OCI-LY1 (cell line): ENCODE data around the gene VAPB.

Source experiments
- H2AFZ ChIP-seq: fragments of 200-600 bp; sonication (generic), shearing (Covaris generic); 2 replicates; pipeline ENCODE4 v1.6.0; 2014; ENCODE audit warnings: antibody characterized with exemption, mild to moderate bottlenecking, low read length
- H3F3A ChIP-seq: fragments of 200-600 bp; sonication (generic), shearing (Covaris generic); 2 replicates; pipeline ENCODE4 v1.6.0; 2014; ENCODE audit warnings: mild to moderate bottlenecking, antibody characterized with exemption, low read length, moderate library complexity; ENCODE audit not compliant: insufficient read depth
- H3K27ac ChIP-seq: fragments of 200-600 bp; sonication (generic); 2 replicates; pipeline ENCODE4 v1.5.1; 2014; ENCODE audit warnings: low read length, mixed run types, mild to moderate bottlenecking, low read depth; ENCODE audit not compliant: poor library complexity, severe bottlenecking
- H3K27me3 ChIP-seq: fragments of 200-600 bp; sonication (generic); 2 replicates; pipeline ENCODE4 v1.6.0; 2014; ENCODE audit warnings: antibody characterized with exemption, mild to moderate bottlenecking, low read length, moderate library complexity; ENCODE audit not compliant: insufficient read depth
- H3K36me3 ChIP-seq: fragments of 200-600 bp; sonication (generic); 2 replicates; pipeline ENCODE4 v1.6.1; 2014; ENCODE audit warnings: mild to moderate bottlenecking, antibody characterized with exemption, low read length, moderate library complexity, mixed read lengths; ENCODE audit not compliant: insufficient read depth
- H3K4me1 ChIP-seq: fragments of 200-600 bp; sonication (generic); 2 replicates; pipeline ENCODE4 v1.5.1; 2014; ENCODE audit warnings: mild to moderate bottlenecking, low read length, moderate library complexity; ENCODE audit not compliant: insufficient read depth, severe bottlenecking
- H3K4me2 ChIP-seq: fragments of 200-600 bp; sonication (generic), shearing (Covaris generic); 2 replicates; pipeline ENCODE4 v1.6.1; 2014; ENCODE audit warnings: low read length
- H3K4me3 ChIP-seq: fragments of 200-600 bp; sonication (generic); 2 replicates; pipeline ENCODE4 v1.5.1; 2014; ENCODE audit warnings: low read length, low read depth, mild to moderate bottlenecking, mixed read lengths; ENCODE audit not compliant: poor library complexity, severe bottlenecking
- H3K79me2 ChIP-seq: fragments of 200-600 bp; shearing (Covaris generic); 2 replicates; pipeline ENCODE4 v1.6.1; 2016; ENCODE audit warnings: mixed run types, low read length, mixed read lengths; ENCODE audit not compliant: insufficient read depth
- H3K9ac ChIP-seq: fragments of 200-600 bp; sonication (generic), shearing (Covaris generic); 2 replicates; pipeline ENCODE4 v1.6.1; 2014; ENCODE audit warnings: mild to moderate bottlenecking, low read length, mixed read lengths
- H3K9me2 ChIP-seq: fragments of 200-600 bp; sonication (generic), shearing (Covaris generic); 2 replicates; pipeline ENCODE4 v1.6.1; 2014; ENCODE audit warnings: low read depth, mild to moderate bottlenecking, low read length, mixed read lengths
- H3K9me3 ChIP-seq: fragments of 200-600 bp; shearing (Covaris generic); 2 replicates; pipeline ENCODE4 v1.6.1; 2014; ENCODE audit warnings: low read length, mixed read lengths
- H4K20me1 ChIP-seq: fragments of 200-600 bp; sonication (generic), shearing (Covaris generic); 2 replicates; pipeline ENCODE4 v1.6.0; 2016; ENCODE audit warnings: mild to moderate bottlenecking, low read length; ENCODE audit not compliant: insufficient read depth
- EZH2 ChIP-seq: fragments of 200-600 bp; sonication (generic), shearing (Covaris generic); IDR thresholded peaks from 2 replicates; pipeline ENCODE4 v1.8.0; 2017; ENCODE audit warnings: borderline replicate concordance, mixed run types, mild to moderate bottlenecking, antibody characterized with exemption, low read length, moderate library complexity, mixed read lengths
- TF ChIP-seq, protein P1 (sequence below): fragments of 200-600 bp; sonication (generic), shearing (Covaris generic); IDR thresholded peaks from 2 replicates; pipeline ENCODE4 v1.5.1; 2017; ENCODE audit warnings: mild to moderate bottlenecking, antibody characterized with exemption, low read length, moderate library complexity, mixed read lengths

Gene VAPB

DNA sequence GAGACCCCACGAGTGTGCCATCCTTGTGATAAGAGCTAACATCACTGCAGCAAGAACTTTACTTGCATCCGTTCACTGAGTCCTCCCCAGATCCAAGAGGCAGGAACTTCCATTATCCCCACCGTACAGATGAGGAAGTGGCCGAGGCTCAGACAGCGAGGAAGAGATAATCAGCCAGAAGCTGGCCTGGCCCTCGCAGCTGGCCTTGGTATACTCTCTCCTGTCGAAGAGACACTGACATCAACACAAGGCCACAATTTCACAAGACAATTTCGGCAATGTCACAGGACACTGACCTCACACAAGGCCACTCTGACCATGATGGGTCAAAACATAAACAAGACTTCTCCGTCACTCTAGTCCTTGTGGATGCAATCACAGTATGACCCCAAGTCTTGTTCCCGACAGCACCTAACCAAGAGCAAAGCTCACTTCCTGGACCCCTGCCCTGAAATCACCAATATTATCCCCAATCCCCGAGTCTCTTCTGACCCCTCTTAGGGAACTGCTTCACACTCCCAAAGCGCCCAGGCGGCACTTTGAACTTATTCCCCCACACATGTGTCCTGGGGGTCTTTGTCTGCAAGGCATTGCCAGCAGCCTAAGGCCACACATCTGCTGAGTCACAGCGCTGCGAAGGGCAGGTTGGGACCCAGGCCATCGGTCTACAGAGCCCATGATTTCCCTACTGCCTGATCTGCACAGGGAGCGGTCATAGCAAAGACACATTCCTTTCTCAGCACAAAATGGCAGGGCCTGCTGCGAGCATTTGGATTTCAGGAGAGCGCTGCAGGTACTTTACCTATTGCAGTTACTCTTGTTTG lies 14.8 kb upstream of the VAPB start:
- no peak overlapping the region for H3K4me2 ChIP-seq
- H3K27me3 ChIP-seq, result no peaks in the 10 kb centered on the region
- no peak overlapping the region for H3K4me3 ChIP-seq

DNA sequence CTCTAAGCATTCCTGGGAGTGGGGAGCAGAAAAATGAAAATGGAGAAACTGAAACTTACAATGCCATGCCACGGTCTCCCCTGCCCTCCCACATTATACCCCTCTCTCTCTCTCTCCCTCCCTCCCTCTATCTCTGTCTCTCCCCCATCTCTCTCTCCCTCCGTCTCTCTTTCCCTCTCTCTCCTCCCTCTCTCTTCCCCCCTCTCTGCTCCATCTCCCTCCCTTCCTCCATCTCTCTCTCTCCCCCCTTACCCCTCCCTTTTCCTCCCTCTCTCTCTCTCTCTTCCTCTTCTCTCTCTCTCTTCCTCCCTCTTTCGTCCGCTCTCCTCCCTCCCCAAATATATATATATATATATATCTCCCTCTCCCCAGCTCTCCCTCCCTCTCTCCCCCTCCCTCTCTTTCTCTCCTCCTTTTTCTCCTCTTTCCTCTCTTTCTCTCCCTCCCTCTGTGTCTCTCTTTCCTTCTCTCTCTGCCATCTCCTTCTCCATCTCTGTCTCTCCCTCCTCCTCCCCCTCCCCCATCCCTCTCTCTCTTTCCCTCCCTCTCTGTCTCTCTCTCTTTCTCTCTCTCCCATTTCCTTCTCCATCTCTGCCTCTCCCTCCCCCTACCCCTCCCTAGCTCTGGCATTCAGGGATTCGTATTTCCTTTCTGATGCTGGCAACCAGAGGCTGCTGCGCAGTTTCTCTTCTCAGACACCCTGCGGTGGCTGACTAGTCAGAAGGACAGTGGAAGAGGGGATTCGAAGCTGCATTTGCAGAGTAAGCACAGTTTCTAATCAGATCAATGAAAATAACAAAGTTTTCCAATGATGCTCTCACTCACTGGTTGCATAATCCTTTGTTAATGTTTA lies 13.9 kb upstream of the VAPB start:
- no peaks in the 10 kb centered on the region for H3F3A ChIP-seq
- no peak overlapping the region for H3K4me3 ChIP-seq
- no peaks in the 10 kb centered on the region for H4K20me1 ChIP-seq
- H3K4me1 ChIP-seq, result no peaks in the 10 kb centered on the region
- no peak overlapping the region for H3K9ac ChIP-seq
- H3K9me3 ChIP-seq, result no peaks in the 10 kb centered on the region
- no peaks in the 10 kb centered on the region for H3K9me2 ChIP-seq
- H3K27me3 ChIP-seq, result no peaks in the 10 kb centered on the region
- no peak overlapping the region for H3K27ac ChIP-seq
- H3K4me2 ChIP-seq, result no peak overlapping the region
- no peaks in the 10 kb centered on the region for H3K36me3 ChIP-seq
- H3K79me2 ChIP-seq, result no peaks in the 10 kb centered on the region
- H2AFZ ChIP-seq, result no peak overlapping the region
- TF ChIP-seq, protein P1, sequence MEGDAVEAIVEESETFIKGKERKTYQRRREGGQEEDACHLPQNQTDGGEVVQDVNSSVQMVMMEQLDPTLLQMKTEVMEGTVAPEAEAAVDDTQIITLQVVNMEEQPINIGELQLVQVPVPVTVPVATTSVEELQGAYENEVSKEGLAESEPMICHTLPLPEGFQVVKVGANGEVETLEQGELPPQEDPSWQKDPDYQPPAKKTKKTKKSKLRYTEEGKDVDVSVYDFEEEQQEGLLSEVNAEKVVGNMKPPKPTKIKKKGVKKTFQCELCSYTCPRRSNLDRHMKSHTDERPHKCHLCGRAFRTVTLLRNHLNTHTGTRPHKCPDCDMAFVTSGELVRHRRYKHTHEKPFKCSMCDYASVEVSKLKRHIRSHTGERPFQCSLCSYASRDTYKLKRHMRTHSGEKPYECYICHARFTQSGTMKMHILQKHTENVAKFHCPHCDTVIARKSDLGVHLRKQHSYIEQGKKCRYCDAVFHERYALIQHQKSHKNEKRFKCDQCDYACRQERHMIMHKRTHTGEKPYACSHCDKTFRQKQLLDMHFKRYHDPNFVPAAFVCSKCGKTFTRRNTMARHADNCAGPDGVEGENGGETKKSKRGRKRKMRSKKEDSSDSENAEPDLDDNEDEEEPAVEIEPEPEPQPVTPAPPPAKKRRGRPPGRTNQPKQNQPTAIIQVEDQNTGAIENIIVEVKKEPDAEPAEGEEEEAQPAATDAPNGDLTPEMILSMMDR, result no peak
- no peak for TF ChIP-seq EZH2

More for the DNA sequence above, 14.8 kb upstream of the VAPB start:
- H4K20me1 ChIP-seq, result no peaks in the 10 kb centered on the region
- no peak overlapping the region for H3K27ac ChIP-seq
- H3K79me2 ChIP-seq, result no peaks in the 10 kb centered on the region
- H3K9me2 ChIP-seq, result no peaks in the 10 kb centered on the region
- no peak overlapping the region for H2AFZ ChIP-seq
- no peaks in the 10 kb centered on the region for H3K9me3 ChIP-seq
- no peak for TF ChIP-seq EZH2
- TF ChIP-seq, protein P1, result no peak
- H3K4me1 ChIP-seq, result no peaks in the 10 kb centered on the region
- no peak overlapping the region for H3K9ac ChIP-seq
- H3K36me3 ChIP-seq, result no peaks in the 10 kb centered on the region
- H3F3A ChIP-seq, result no peaks in the 10 kb centered on the region

DNA sequence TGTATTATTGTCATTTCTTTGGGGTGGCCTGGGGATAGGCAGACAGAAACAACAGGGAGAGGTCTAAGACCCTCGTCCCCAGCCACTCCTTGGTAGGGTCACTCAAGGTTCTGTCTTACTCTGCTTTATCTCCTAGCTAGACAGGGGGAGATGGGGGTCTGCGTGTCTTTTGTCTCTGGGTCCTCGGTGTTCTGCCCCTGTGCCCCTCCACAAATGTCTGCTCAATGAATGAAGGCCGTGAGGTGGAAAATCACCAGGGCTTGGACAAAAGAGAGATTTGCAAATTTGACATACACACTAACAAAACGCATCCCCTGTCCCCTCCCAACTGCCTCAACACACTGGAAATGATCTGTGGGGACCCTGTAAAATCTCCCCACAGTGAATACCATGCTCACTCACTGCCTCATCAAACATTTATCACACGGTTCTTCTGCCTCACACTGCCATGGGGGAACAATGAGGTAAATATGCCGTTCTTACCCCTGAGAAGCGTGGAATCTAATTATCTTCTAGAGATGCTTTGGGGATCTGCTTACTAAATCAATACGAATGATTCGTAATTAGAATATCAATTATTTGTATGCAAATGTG lies 13.2 kb upstream of the VAPB start:
- H3K9me2 ChIP-seq, result no peaks in the 10 kb centered on the region
- H3K79me2 ChIP-seq, result no peaks in the 10 kb centered on the region

More for the DNA sequence above, 13.2 kb upstream of the VAPB start:
- H3K9ac ChIP-seq, result no peak overlapping the region
- H3K4me1 ChIP-seq, result no peaks in the 10 kb centered on the region
- H3K27ac ChIP-seq, result no peak overlapping the region
- no peak overlapping the region for H3K4me3 ChIP-seq
- no peaks in the 10 kb centered on the region for H3K36me3 ChIP-seq
- H2AFZ ChIP-seq, result no peak overlapping the region
- no peaks in the 10 kb centered on the region; the same call in 1 of the 2 replicates for H3K27me3 ChIP-seq
- no peaks in the 10 kb centered on the region for H4K20me1 ChIP-seq
- H3K9me3 ChIP-seq, result no peaks in the 10 kb centered on the region
- TF ChIP-seq, protein P1, result no peak
- TF ChIP-seq EZH2, result no peak
- H3F3A ChIP-seq, result no peaks in the 10 kb centered on the region
- H3K4me2 ChIP-seq, result no peak overlapping the region
